HG03095 (cell line): Measurements from ENCODE around the gene PRKG1.

ENCODE experiments used
- ATAC-seq: cut with Tn5 transposase; IDR thresholded peaks from one replicate; pipeline ENCODE4 v1.9.1; 2021; ENCODE audit warnings: moderate library complexity; ENCODE audit not compliant: unreplicated experiment

Gene PRKG1

GRCh38 chr10:52266858-52267257 lies 1192.6 kb downstream of the PRKG1 start:
- no peak for ATAC-seq

- no peak for ATAC-seq
These were observed 1194.5 kb downstream of the PRKG1 start for GRCh38 chr10:52268790-52269189.

- ATAC-seq = no peak
These were observed 1194.9 kb downstream of the PRKG1 start for GRCh38 chr10:52269233-52269632.

- ATAC-seq = no peak
These were observed 1201.9 kb downstream of the PRKG1 start for GRCh38 chr10:52276163-52276562.

GRCh38 chr10:52276986-52277385 lies 1202.7 kb downstream of the PRKG1 start:
- no peak for ATAC-seq

GRCh38 chr10:52279546-52279945 lies 1205.3 kb downstream of the PRKG1 start:
- ATAC-seq = no peak

- ATAC-seq = no peak
These were observed 1205.8 kb downstream of the PRKG1 start for GRCh38 chr10:52280051-52280450.

- no peak for ATAC-seq
These were observed 1208.9 kb downstream of the PRKG1 start for GRCh38 chr10:52283174-52283573.

- no peak for ATAC-seq
These were observed 1210.2 kb downstream of the PRKG1 start for GRCh38 chr10:52284416-52285013.

GRCh38 chr10:52287866-52288265 lies 1213.6 kb downstream of the PRKG1 start:
- ATAC-seq = no peak

GRCh38 chr10:52297747-52298146 lies 1223.5 kb downstream of the PRKG1 start:
- ATAC-seq = no peak

- ATAC-seq = no peak
These were observed 1226.5 kb downstream of the PRKG1 start for GRCh38 chr10:52300599-52301277.

GRCh38 chr10:52308251-52309031 lies 1234.2 kb downstream of the PRKG1 start:
- peak; percentile 66 for ATAC-seq

GRCh38 chr10:52312942-52313255 lies 1238.6 kb downstream of the PRKG1 start:
- no peak for ATAC-seq

GRCh38 chr10:52313256-52313932 lies 1239.1 kb downstream of the PRKG1 start:
- no peak for ATAC-seq

GRCh38 chr10:52313933-52314821 lies 1239.9 kb downstream of the PRKG1 start, which contains the start of gene DKK1:
Gene DKK1 (plus strand): TSS chr10:52314281. CDS start chr10:52314435, 154 bp downstream.
- ATAC-seq = no peak

GRCh38 chr10:52314822-52315552 lies 1240.7 kb downstream of the PRKG1 start:
- ATAC-seq = no peak

- ATAC-seq = no peak
These were observed 1241.7 kb downstream of the PRKG1 start for GRCh38 chr10:52316001-52316400.

GRCh38 chr10:52316500-52316899 lies 1242.2 kb downstream of the PRKG1 start:
- ATAC-seq = no peak
